GM12872 (cell line): Measurements from ENCODE around the gene SLC22A23.

Experiments used
- CTCF ChIP-seq: IDR thresholded peaks from 3 replicates; pipeline ENCODE4 v1.5.1; 2011; ENCODE audit warnings: low read depth, mild to moderate bottlenecking, low read length, moderate library complexity; ENCODE audit not compliant: insufficient read depth

The SLC22A23 gene

GRCh38 chr6:3380344-3381232 is 76.3 kb downstream of the SLC22A23 start:
- no peak for TF ChIP-seq CTCF

- no peak for TF ChIP-seq CTCF
Measured at GRCh38 chr6:3379482-3380060, 77.3 kb downstream of the SLC22A23 start.

- TF ChIP-seq CTCF: no peak
Measured at GRCh38 chr6:3377536-3378397, 79.1 kb downstream of the SLC22A23 start.

GRCh38 chr6:3376893-3377535 is 79.8 kb downstream of the SLC22A23 start:
- no peak for TF ChIP-seq CTCF

GRCh38 chr6:3376064-3376463 is 80.8 kb downstream of the SLC22A23 start:
- TF ChIP-seq CTCF: no peak

GRCh38 chr6:3373597-3374203 is 83.2 kb downstream of the SLC22A23 start:
- no peak for TF ChIP-seq CTCF
